SIG-M5 (cell line): ENCODE results near the gene NUMBL.
"Not testable (repeated sequence)": the region's sequence is repeated elsewhere in the genome, so short reads cannot be mapped to it uniquely, and the experiment has no call there.

Experiments used
- DNase-seq: peaks from one replicate; lab custom pipeline; 2025; lab: John Stamatoyannopoulos, UW

Gene NUMBL

GRCh38 chr19:40663695-40664692, 26.5 kb downstream of the NUMBL start:
- DNase-seq: no peak

- no peak for DNase-seq
Measured at GRCh38 chr19:40662925-40663694, 27.3 kb downstream of the NUMBL start.

GRCh38 chr19:40661616-40662015, 28.8 kb downstream of the NUMBL start:
- DNase-seq: no peak

- no peak for DNase-seq
Measured at GRCh38 chr19:40659566-40659965, 30.9 kb downstream of the NUMBL start.

GRCh38 chr19:40659116-40659515, 31.3 kb downstream of the NUMBL start:
- DNase-seq: no peak

GRCh38 chr19:40658031-40658430, 32.4 kb downstream of the NUMBL start:
- DNase-seq: no peak

- DNase-seq: not testable (repeated sequence)
Measured at GRCh38 chr19:40655684-40656083, 34.8 kb downstream of the NUMBL start.

GRCh38 chr19:40652303-40652702, 38.1 kb downstream of the NUMBL start:
- not testable (repeated sequence) for DNase-seq

GRCh38 chr19:40650749-40651305, 39.6 kb downstream of the NUMBL start:
- DNase-seq: no peak

- DNase-seq: not testable (repeated sequence)
Measured at GRCh38 chr19:40649903-40650675, 40.4 kb downstream of the NUMBL start.

- DNase-seq: no peak
Measured at GRCh38 chr19:40646743-40647254, 43.7 kb downstream of the NUMBL start.

GRCh38 chr19:40642757-40643305, 47.6 kb downstream of the NUMBL start:
- DNase-seq: no peak

- no peak for DNase-seq
Measured at GRCh38 chr19:40642051-40642706, 48.3 kb downstream of the NUMBL start.

GRCh38 chr19:40641281-40641680, 49.2 kb downstream of the NUMBL start:
- DNase-seq: no peak

GRCh38 chr19:40640744-40641143, 49.7 kb downstream of the NUMBL start:
- no peak for DNase-seq

- DNase-seq: no peak
Measured at GRCh38 chr19:40639638-40639982, 50.8 kb downstream of the NUMBL start.

GRCh38 chr19:40638327-40638726, 52.1 kb downstream of the NUMBL start:
- no peak for DNase-seq

GRCh38 chr19:40633207-40633606, 57.2 kb downstream of the NUMBL start:
- no peak for DNase-seq

GRCh38 chr19:40632311-40633036, 58.0 kb downstream of the NUMBL start:
- no peak for DNase-seq

- no peak for DNase-seq
Measured at GRCh38 chr19:40630571-40631160, 59.8 kb downstream of the NUMBL start.
